Measurements from ENCODE around the gene FYB2.
A peak's percentile ranks its signal among the peaks of the same experiment; 100 is the strongest.

FYB2 gene

GRCh38 chr1:56831871-56832693 lies 12.9 kb upstream of the FYB2 start:
- peak; percentile 34 for DNase-seq

DNA sequence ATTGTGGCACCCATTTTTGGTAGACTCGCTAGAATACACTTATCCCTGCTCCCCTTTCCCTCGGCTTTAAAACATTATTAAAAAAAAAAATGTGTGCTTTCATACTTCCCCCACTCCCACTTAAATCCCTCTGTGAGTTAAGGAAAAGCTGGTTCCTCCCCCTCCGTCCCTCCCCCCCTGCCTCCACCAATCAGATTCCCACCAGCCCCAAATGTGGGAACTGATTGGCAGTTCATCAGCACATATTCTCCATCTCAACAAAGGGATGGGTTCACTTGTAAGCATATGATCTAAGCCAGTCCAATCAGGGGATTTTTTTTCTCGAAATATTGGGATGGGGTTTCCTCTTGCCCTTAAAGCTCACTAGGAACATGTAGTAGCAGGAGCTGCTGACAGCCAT lies 10.8 kb upstream of the FYB2 start:
- DNase-seq = no peak

GRCh38 chr1:56827711-56828110 lies 8.5 kb upstream of the FYB2 start:
- no peak for DNase-seq

DNA sequence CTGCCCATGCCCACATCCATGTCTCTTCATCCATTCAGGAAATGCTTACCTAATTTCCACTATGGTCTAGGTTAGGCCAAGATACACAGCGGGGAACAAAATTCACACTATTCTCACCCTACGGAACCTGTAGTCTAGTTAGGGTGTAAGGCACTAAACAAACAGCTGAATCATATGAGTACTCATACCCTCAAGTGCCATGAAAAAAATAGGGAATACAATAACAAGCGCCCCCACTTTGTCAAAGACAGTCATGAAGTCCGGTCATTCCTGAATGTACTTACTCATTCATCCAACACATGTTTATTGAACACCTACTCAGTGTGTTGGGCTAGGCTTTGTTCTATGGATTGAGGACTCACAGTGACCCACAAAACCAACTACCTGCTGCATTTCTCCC lies 6.2 kb upstream of the FYB2 start:
- DNase-seq = no peak

DNA sequence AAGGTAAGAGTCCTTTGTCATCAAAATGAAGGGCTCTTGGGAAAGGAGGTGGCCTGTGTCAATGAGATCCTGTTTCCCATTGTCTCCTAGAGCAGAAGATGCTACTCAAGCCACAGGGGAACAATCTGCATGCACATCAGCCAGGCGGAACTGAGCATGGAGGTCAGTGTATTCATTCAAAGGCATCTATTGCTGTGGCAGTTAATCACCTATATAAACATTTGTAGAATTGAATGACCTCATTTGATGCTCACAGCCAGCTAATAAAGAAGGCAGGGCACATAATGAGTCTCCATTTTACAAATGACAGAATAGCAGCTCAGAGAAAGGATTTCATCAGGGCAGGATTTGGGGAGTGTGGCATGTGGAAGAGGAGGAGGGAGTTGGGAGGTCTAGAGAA lies 5.7 kb upstream of the FYB2 start:
- DNase-seq = no peak

GRCh38 chr1:56824271-56824670 lies 5.1 kb upstream of the FYB2 start:
- no peak for DNase-seq

DNA sequence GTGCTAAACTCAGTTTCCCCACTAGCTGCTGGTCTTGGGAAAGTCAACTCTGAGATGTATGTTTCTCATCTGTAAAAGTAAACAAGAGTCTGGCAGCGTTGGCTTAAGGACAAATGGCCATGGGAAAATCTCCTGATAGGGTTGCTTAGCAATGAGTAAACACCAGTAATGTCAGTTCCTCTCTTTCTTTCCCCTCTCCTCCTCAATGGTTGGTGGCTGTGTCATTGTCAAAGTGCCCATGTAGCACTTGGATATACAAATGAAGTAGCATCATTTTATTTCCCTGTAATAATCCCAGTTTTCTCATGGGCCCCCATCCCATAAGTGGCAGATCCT lies 2.2 kb upstream of the FYB2 start:
- DNase-seq = no peak

GRCh38 chr1:56820755-56821461 lies 1.7 kb upstream of the FYB2 start:
- DNase-seq = no peak

- no peak for DNase-seq
Observed at GRCh38 chr1:56817716-56818463, 1.3 kb downstream of the FYB2 start.

DNA sequence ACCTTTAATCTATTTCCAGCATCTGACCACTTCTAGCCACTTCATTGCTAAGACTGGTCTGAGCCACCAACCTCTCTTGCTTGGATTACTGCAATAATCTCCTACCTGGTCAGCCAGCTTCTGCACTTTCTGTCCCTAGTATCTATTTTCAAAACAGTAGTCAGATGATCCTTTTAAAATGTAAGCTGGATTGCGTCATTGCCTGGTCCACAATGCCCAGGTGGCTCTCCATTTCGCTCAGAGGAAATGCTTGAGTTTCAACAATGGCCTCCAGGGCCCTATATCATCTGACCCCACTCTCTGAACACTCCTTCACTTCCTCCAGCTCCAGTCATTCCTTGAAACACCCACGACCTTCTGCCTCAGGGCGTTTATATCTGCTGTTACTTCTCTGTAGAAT lies 2.3 kb downstream of the FYB2 start:
- no peak for DNase-seq

DNA sequence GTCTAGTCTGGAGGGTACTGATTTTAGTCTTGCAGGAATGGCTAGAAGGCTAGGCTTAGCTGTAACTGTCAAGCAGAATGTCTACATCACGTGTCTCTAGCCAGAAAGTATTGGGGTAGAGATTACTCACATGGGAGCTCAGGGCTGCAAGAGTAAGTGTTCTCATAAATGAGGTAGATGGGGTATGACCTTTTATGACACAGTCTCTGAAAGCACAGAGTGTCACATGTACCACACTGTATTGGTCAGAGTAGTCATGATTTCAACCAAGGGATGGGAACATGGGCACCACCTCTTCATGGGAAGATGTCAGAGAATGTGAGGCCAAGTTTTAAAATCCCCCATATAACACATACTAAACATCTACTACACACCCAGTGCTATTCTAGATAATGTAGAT lies 2.9 kb downstream of the FYB2 start:
- no peak for DNase-seq

- no peak for DNase-seq
Observed at GRCh38 chr1:56814205-56814604, 5.0 kb downstream of the FYB2 start.

- DNase-seq = no peak
Observed at GRCh38 chr1:56811331-56811730, 7.9 kb downstream of the FYB2 start.

GRCh38 chr1:56808410-56808809 lies 10.8 kb downstream of the FYB2 start:
- DNase-seq = no peak

- no peak for DNase-seq
Observed at GRCh38 chr1:56806804-56807203, 12.4 kb downstream of the FYB2 start.

DNA sequence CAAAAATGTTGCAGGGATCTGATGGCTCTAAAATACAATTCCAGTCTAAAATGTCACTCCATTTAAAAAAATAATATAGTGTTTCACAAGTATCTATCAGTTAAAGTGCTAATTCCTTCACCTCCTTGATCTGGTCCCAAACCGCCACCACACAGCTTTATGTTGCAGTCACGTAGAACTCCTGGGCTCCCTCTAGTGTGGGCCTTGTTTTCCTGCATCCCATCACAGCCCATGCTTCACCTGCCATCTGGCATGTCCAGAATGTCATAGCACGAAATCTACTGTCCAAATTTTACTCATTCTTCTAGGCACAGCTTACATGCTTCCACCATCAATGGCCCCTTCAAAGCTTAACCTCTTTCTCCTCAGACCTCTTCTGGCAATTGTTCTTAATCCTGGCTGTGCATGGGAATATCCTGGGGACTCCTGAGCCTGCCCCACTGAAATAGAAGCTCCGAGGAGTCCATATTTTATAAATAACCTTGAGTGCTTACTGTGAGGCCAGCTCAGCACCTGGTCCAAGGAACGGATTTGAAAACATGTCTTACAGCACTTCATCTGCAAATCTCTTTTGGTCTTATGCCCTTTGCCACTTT lies 15.5 kb downstream of the FYB2 start:
- DNase-seq = no peak

GRCh38 chr1:56799605-56800400 lies 19.4 kb downstream of the FYB2 start:
- no peak for DNase-seq

DNA sequence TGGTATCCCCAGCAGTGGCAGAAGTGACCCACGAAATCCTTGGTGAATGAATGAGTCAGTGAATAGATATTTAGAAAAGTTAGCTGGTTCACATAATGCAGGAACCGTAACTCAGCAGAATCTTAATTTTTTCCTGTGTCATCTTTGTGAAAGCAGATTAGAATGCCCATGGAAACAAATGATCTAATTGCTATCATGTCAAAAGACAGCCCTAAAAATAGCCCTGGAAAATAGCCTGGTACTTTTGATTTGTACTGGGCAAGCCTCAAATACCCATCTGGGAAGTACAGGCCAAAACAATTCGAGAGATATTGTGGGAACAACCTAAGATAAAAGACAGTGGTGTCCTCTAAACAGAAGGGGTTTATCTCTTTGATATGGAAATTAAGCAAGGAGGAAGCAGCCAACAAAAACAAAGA lies 21.1 kb downstream of the FYB2 start:
- DNase-seq = no peak

DNA sequence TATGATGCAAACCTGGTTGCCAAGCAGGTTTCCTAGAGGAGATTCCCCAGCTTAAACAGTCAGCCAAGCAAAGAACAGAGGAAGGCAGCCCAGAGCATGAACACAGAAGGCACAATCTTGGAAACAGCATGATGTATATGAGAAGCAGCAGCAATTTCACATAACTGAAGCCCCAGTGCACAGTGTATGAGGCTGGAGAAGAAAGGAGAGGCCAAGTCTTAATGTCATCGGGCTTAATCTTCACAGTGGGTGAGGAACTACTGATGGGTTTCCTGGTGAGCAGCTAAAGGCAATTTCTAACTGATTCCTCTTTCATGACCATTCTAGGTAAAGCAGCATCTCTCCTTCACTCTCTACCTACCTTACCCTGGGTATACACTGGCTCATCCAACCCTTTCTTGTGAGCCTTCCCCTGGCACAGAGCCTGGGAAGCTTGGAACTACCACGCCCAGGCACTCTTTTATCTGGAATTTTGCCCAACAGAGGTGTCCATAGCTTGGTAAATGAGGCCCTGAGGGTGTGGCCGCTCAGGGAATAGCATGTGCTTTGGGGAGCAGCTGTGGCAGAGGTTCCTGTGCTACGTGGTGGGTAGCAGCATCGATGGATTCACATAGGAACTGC lies 22.0 kb downstream of the FYB2 start:
- DNase-seq = no peak

- DNase-seq = no peak
Observed at GRCh38 chr1:56795870-56796269, 23.3 kb downstream of the FYB2 start.

GRCh38 chr1:56790036-56790435 lies 29.2 kb downstream of the FYB2 start:
- no peak for DNase-seq

DNA sequence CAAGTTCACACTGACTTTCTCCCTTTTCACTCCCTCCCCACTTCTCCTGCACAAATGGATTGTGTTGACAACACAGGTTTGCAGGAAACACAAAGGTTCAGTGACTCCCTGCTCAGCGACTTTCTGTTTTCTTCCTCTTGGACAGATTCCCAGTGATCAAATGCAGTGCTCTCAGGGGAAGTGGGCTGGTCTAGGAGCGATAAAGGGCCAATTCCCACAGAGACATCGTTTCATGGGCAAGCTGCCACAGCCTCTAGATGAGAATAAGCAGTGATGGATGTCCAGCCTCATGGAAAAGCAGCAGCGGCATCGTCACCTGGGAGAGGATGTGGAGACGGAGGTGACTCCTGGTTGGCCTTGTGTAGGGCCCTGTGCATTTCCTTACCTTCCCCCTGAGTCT lies 30.6 kb downstream of the FYB2 start:
- no peak for DNase-seq

All from GDM1 (cell line).